Tibial artery (tissue), 4 donors: Measurements from ENCODE around the gene PI4KA.
"Not testable (repeated sequence)": the region's sequence is repeated elsewhere in the genome, so short reads cannot be mapped to it uniquely, and the experiment has no call there.

ENCODE experiments used
- DNase-seq, 2 donors: peaks; one replicate each; pipeline ENCODE4 v3.0.0-alpha.2; 2019
- H3K27ac ChIP-seq, 2 donors: fragments of 200-600 bp; sonication (generic) in 1 of 2; 1 replicate in 1 of 2; 2 replicates in 1 of 2; pipeline ENCODE4 v1.5.1; 2018 to 2019; ENCODE audit warnings: mild to moderate bottlenecking in 1 of 2
- H3K27me3 ChIP-seq, 2 donors: fragments of 200-600 bp; sonication (generic) in 1 of 2; one replicate each; pipeline versions ENCODE4 v1.5.1 to v1.6.0; 2016 to 2019
- H3K36me3 ChIP-seq, 3 donors: fragments of 200-600 bp; sonication (generic) in 2 of 3; one replicate each; pipeline ENCODE4 v1.5.1; 2016 to 2019; ENCODE audit warnings: mild to moderate bottlenecking in 2 of 3
- H3K4me1 ChIP-seq, 4 donors: fragments of 200-600 bp; sonication (generic) in 2 of 4; 1 replicate in 3 of 4; 2 replicates in 1 of 4; pipeline ENCODE4 v1.5.1; 2016 to 2019
- H3K4me3 ChIP-seq, 2 donors: fragments of 200-600 bp; sonication (generic) in 1 of 2; 1 replicate in 1 of 2; 2 replicates in 1 of 2; pipeline ENCODE4 v1.5.1; 2018 to 2019; ENCODE audit warnings: mild to moderate bottlenecking in 2 of 2
- H3K9me3 ChIP-seq, 3 donors: fragments of 200-600 bp; sonication (generic) in 1 of 3; one replicate each; pipeline ENCODE4 v1.5.1; 2016 to 2019
- intact Hi-C: fragments of 100-400 bp; cut with DNase I; formaldehyde crosslinking; loops from one replicate; pipeline ENCODE4 v1.15.0; 2023; ENCODE audit warnings: low total_unique reads
- TF ChIP-seq, protein P1 (sequence below), 2 experiments: fragments of 200-600 bp in 1 of 2; fragments of 450-650 bp in 1 of 2; IDR thresholded peaks; one replicate each; pipeline ENCODE4 v1.5.1; 2017 to 2019; ENCODE audit warnings: antibody characterized with exemption in 2 of 2, mild to moderate bottlenecking in 1 of 2, moderate library complexity in 1 of 2

Gene PI4KA

DNA sequence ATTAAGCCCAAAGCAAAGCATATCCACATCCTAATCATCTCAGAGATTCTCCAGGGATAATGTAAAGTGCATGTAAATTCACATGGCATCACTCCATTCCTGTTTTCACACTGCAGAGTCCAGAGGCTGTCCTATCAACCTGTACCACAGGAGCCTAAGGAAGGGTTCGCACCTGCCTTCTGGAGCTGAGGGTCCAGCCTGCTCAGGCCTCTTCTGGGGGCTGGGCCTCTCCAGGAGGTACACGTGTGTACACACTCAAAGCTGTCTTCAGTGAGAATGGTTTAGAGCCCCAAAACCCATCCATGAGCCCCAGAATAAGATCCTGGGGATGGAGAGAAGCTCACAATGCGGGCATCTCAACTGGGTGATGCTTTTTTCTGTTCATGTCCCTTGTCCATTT is 23.9 kb downstream of the PI4KA start:
- no peak for DNase-seq
- TF ChIP-seq, protein P1, sequence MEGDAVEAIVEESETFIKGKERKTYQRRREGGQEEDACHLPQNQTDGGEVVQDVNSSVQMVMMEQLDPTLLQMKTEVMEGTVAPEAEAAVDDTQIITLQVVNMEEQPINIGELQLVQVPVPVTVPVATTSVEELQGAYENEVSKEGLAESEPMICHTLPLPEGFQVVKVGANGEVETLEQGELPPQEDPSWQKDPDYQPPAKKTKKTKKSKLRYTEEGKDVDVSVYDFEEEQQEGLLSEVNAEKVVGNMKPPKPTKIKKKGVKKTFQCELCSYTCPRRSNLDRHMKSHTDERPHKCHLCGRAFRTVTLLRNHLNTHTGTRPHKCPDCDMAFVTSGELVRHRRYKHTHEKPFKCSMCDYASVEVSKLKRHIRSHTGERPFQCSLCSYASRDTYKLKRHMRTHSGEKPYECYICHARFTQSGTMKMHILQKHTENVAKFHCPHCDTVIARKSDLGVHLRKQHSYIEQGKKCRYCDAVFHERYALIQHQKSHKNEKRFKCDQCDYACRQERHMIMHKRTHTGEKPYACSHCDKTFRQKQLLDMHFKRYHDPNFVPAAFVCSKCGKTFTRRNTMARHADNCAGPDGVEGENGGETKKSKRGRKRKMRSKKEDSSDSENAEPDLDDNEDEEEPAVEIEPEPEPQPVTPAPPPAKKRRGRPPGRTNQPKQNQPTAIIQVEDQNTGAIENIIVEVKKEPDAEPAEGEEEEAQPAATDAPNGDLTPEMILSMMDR (IDR thresholded peaks at IDR 0.05), result no peak

DNA sequence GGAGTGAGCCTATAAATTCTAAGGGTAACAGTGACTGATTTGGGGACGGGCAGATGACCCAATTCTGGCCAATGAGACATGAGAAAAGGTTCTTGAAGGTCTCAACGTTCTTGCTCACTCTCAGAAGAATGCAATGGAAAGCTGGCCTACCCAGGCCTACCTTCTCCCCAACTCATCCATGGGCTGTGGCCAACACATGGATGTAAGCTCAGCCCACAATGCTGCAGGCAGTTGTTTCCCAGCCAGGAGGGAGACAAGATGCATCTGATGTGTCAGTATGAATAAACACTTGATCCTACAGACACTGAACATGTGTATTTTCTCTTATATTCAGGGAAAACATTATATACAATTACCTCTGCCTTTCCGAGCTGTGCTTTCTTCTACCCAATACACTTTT is 24.4 kb downstream of the PI4KA start:
- Histone ChIP-seq H3K9me3 (no peaks in the 10 kb centered on the region), H3K36me3 (peaks cover 25 to 50% (median 45%) of the 10 kb centered on the region in 3 donors), H3K27me3 (no peaks in the 10 kb centered on the region), H3K4me1 (no peaks in the 10 kb centered on the region), H3K27ac (no peak overlapping the region), H3K4me3 (no peak overlapping the region)
- TF ChIP-seq, protein P1 (IDR thresholded peaks at IDR 0.05), result no peak
- DNase-seq, result no peak
- intact Hi-C loops, result no loop called here

More for the DNA sequence above, 23.9 kb downstream of the PI4KA start:
- peaks cover 25 to 47% (median 44%) of the 10 kb centered on the region in 3 donors for H3K36me3 ChIP-seq
- no peaks in the 10 kb centered on the region for H3K9me3 ChIP-seq
- intact Hi-C loops, result no loop called here
- H3K4me1 ChIP-seq, result no peaks in the 10 kb centered on the region
- no peak overlapping the region for H3K4me3 ChIP-seq
- no peaks in the 10 kb centered on the region for H3K27me3 ChIP-seq
- no peak overlapping the region for H3K27ac ChIP-seq

DNA sequence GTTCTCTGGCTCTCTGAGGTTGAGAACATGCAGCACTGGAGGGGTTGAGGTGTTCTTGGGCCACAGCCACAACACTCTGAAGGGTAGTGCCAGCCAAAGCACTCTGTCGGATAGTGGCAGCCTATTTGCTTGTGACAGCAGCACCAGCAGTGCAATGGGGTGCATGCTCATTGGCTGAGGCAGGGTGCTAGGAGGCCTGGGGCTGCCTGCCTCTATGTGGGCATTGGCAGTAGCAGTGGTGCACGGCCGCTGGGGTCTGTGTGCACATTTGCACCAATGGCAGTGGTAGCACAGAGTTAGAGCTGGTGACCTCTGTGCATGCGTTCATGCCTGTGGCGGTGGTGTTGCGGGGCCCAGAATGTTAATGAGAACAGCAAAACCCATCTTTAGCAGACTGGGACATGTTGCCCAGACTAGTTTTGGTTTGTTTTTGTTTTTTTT is 25.4 kb downstream of the PI4KA start:
- intact Hi-C loops, result no loop called here
- H3K9me3 ChIP-seq, result no peaks in the 10 kb centered on the region
- H3K4me3 ChIP-seq, result no peak overlapping the region
- TF ChIP-seq, protein P1 (IDR thresholded peaks at IDR 0.05), result no peak
- H3K36me3 ChIP-seq, result peaks cover 30 to 60% (median 45%) of the 10 kb centered on the region in 3 donors
- DNase-seq, result no peak
- no peaks in the 10 kb centered on the region for H3K27me3 ChIP-seq
- no peaks in the 10 kb centered on the region for H3K4me1 ChIP-seq
- H3K27ac ChIP-seq, result no peak overlapping the region

DNA sequence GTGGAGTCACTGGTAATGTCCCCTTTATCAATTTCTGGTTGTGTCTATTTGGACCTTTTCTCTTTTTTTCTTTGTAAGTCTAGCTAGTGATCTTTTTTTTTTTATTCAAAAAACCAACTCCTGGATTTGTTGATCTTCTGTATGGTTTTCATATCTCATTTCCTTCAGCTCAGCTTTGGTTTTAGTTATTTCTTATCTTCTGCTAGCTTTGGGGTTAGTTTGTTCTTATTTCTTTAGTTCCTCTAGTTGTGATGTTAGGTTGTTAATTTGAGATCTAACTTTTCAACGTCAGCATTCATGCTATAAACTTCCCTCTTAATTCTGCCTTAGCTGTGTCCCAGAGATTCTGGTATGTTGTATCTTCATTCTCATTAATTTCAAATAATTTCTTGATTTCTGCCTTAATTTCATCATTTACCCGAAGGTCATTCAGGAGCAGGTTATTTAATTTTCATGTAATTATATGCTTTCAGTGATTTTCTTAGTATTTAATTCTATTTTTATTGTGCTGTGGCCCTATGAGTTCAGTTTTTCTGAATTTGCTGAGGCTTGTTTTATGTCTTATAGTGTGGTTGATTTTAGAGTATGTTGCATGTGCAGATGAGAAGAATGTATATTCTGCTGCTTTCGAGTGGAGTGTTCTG is 29.0 kb downstream of the PI4KA start:
- Histone ChIP-seq H3K36me3 (peaks cover 37 to 86% (median 55%) of the 10 kb centered on the region in 3 donors), H3K4me1 (no peaks in the 10 kb centered on the region), H3K4me3 (no peak overlapping the region), H3K27ac (no peak overlapping the region), H3K9me3 (no peaks in the 10 kb centered on the region), H3K27me3 (no peaks in the 10 kb centered on the region)
- intact Hi-C loops, result no loop called here
- no peak for DNase-seq
- TF ChIP-seq, protein P1 (IDR thresholded peaks at IDR 0.05), result no peak

DNA sequence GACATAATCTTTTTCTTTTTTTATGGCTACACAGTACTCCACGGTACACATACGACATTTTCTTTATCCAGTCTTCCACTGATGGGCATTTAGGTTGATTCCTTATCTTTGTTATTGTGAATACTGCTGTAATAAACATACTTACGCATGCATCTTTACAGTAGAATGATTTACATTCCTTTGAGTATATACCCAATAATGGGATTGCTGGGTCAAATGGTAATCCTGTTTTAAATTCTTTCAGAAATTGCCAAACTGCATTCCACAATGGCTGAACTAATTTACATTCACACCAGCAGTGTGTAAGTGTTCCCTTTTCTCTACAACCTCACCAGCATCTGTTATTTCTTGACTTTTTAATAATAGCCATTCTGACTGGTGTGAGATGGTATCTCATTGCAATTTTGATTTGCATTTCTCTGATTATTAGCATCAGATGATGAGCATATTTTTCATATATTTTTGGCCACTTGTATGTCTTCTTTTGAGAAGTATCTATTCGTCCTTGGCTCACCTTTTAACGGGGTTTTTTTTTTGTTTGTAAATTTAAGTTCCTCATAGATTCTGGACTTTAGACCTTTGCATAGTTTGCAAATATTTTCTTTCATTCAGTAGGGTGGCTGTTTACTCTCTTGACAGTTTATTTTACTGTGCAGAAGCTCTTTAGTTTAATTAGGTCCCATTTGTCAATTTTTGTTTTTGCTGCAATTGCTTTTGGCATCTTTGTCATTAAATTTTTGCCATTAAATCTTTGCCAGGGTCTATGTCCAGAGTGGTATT is 32.0 kb downstream of the PI4KA start:
- not testable (repeated sequence) for H3K4me1 ChIP-seq

DNA sequence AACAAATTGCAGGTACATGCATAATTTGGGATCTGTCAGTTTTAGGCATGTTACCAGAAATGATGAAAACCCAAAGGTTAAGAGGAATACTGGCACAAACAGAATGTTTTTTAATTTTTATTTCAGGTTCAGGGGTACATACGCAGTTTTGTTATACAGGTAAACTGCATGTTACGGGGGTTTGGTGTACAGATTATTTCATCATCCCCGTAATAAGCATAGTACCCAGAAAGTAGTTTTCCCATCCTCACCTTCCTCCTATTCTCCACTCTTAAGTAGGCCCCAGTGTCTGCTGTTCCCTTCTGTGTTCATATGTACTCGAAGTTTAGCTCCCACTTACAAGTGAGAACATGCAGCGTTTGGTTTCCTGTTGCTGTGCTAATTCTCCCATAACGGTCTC is 33.0 kb downstream of the PI4KA start:
- no peaks in the 10 kb centered on the region for H3K27me3 ChIP-seq
- intact Hi-C loops, result no loop called here
- H3K36me3 ChIP-seq, result peaks cover 33 to 84% (median 33%) of the 10 kb centered on the region in 3 donors
- H3K4me1 ChIP-seq, result no peaks in the 10 kb centered on the region
- no peak for DNase-seq
- TF ChIP-seq, protein P1 (IDR thresholded peaks at IDR 0.05), result no peak
- no peaks in the 10 kb centered on the region for H3K9me3 ChIP-seq
- no peak overlapping the region for H3K27ac ChIP-seq
- H3K4me3 ChIP-seq, result no peak overlapping the region

More for the DNA sequence above, 32.0 kb downstream of the PI4KA start:
- DNase-seq, H3K9me3 ChIP-seq, H3K27ac ChIP-seq, intact Hi-C loops, H3K27me3 ChIP-seq, H3K4me3 ChIP-seq: not testable (repeated sequence)
- H3K36me3 ChIP-seq, result peaks cover 35 to 84% (median 37%) of the 10 kb centered on the region in 3 donors

DNA sequence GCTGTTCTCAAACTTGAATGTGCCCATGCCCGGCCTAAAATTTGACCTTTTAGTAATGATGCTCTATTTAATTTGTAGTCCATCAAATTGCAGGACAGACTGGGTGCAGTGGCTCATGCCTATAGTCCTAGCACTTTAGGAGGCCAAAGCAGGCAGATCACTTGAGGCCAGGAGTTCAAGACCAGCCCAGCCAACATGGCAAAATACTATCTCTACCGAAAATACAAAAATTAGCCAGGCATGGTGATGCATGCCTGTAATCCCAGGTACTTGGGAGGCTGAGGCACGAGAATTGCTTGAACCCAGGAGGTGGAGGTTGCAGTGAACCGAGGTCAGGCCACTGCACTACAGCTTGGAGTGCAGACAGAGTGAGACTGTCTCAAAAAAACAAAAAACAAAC is 33.4 kb downstream of the PI4KA start:
- DNase-seq, result not testable (repeated sequence)

More for the DNA sequence above, 33.4 kb downstream of the PI4KA start:
- H3K36me3 ChIP-seq, result peaks cover 29 to 83% (median 33%) of the 10 kb centered on the region in 3 donors
- intact Hi-C loops, H3K9me3 ChIP-seq, H3K27me3 ChIP-seq, H3K4me3 ChIP-seq, H3K4me1 ChIP-seq, H3K27ac ChIP-seq: not testable (repeated sequence)
